ENCODE measurements around the gene PLA2G7.
"Not testable (repeated sequence)": the region's sequence is repeated elsewhere in the genome, so short reads cannot be mapped to it uniquely, and the experiment has no call there.

PLA2G7 gene

DNA sequence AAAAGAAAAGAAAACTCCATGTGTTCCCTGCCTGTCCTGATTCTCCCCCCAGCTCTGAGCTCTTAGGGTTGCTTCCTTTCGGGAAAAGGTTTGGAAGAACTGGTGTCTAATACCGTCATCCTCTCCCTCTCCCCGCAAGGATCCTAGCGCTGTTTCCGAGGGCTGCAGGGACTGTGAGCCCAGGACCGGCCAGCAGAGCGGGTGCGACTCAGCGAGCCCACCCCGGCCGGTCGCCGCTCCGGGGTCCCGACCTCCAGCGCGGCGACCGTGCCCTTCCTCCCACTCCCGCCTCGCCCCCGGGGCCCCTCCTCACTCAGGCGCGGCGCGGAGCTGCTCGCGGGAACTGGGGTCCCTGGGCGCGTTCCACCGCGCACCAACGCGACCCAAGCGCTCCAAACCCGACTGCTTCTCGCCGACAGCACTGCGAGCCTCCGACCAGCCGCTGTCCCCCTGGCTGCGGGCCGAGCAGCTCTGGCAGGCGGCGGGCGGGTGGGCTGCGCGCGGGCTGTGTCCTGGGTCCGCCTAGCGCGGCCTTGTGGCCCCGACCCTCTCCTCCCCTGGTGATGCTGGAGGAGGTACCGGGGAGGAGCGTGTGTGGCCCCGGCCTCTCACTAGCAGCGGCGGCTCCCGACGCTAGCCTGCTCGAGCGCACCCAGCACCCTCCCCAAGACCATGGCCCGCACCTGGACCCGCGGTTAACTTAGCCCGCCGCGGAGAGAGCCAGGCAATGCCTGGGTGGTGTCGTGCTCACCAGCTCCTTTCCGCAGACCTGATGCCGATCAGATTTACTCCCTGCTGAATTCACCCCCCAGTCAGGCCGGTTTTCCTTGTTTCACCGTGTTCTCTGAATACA, at the start of gene PLA2G7:
Gene PLA2G7 (minus strand): TSS at position 509 of the 853 bp plus-strand sequence. CDS start 12,484 bp downstream, outside the sequence.
- DNase-seq (ENCODE audit: low spot score) = no peak

DNA sequence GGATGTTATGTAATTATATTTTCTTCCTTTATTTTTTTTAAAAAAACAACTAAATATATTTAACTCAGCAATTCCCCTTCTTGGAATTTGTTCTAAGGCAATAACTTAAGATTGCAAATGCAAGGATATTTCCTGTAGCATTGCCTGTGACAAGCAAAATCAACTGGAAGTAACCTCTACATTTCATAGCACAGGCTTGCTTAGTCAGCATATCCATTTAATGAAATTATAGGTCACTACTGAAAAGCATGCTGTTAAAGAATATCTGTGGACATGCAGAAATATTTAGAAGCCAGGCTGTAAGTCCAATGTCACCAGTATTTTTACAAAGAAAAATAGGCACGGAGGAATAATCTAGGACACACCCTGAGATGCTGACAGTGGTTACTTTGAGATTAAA, 49.4 kb upstream of the PLA2G7 start:
- DNase-seq (ENCODE audit: low spot score) = no peak

DNA sequence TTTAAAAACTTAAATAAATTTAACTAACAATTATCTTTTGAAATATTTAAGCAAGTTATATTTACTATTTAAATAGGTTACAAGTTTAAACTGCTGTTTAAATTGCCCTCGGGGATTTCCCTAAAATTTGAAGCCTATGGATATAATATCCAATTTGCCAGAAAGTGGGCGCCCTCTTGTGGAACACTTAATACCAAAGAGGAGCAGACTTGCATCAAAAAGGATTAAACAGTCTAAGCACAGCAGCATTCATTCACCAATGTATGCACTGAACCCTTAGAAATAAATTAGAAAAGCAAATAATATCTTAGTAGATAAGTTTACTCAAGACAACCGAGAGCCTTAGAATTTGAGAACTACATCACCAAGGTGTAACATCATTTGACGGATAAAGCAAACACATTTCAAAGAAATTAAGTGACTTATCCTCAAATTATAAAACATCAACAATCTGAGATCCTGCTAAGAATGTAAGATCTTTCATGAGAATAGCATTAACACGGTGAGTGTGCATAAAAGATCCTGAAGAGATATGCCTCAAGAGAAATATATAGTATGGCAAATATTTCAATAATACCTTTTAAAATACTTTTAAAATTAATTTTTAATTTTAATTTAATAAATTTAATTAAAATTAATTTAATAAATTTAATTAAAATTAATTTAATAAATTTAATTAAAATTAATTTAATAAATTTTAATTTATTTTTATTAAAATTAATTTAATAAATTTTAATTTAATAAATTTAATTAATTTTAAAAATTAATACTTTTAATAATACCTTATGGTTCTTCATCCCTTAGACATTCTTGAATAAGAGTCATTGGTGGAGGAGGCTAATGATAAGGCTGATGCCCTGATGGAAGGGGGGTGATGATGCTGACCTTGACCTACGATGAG, 46.6 kb upstream of the PLA2G7 start:
- no peak for DNase-seq (ENCODE audit: low spot score)

DNA sequence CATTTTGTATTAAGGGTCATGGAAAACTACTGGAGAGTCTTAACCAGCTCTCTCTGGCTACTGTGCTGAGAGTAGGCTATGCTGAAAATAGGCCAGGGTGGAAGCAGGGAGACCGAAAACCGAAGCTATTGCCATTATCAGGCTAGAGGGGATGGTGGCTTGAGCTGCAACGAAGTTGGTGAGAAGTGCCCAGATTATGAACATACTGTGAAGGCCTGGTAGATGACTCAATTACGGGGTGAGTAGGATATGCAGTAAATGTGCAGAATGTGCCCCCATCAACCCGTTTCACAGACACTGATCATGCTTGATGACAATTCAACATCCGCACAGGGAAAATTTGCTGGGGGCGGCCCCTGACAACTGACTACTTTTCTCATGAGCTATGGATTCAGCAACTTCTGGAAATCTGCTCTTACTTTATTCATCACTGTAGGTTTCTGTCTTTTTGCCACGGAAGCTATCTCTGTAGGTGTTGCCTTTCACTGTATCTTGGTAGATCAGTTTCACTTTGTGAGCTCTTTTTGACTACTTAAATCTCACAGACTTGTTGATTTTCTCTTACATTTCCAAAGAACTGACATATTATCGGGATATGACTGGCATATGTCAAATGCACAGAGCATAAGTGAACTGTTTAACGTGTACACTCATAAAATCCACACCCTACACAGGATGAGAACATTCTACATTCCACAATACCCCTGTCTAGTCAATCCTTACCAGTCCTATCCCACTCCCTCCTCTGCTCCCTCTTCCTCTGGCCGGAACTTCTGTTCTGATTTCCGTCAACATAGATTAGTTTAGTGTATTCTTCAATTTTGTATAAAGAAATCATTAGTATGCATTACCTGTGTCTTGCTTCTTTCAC, 42.5 kb upstream of the PLA2G7 start:
- no peak for DNase-seq (ENCODE audit: low spot score)

DNA sequence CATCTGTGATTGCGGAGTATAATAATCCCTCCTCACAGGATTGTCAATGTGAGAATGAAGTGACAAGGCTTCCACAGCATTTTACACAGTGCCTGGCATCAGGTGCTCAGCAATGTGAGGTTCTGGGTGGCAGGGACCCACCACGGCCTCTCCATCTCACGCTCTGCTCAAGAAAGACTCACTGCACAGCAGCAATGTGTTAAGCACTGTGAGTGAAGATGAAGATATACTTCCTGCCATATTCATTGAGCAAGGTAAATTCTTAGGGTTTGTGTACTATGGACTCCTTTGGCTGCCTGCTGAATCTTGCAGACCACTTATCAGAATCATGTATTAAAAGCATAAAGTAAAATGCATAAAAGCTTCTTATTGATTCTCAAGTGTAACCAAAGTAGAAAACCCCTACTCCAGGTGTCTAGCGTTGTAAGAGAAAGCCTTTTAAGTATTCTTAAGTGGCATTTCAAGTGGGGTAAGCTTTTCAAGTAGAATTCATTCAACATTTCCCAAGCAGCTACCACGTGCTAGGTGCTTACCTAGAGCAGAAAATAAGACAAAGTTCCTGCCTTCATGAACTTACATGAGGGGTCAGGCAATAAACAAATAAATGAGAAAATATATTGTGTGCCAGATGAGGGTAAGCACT, 41.0 kb upstream of the PLA2G7 start:
- DNase-seq (ENCODE audit: low spot score) = no peak

DNA sequence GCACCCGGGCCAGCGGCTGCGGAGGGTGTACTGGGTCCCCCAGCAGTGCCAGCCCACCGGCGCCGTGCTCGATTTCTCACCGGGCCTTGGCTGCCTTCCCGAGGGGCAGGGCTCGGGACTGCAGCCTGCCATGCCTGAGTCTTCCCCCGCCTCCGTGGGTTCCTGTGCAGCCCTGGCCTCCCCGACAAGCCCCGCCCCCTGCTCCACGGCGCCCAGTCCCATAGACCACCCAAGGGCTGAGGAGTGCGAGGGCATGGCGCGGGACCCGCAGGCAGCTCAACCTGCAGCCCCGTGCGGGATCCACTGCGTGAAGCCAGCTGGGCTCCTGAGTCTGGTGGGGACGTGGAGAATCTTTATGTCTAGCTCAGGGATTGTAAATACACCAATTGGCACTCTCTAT, 39.6 kb upstream of the PLA2G7 start:
- not testable (repeated sequence) for DNase-seq (ENCODE audit: low spot score)

DNA sequence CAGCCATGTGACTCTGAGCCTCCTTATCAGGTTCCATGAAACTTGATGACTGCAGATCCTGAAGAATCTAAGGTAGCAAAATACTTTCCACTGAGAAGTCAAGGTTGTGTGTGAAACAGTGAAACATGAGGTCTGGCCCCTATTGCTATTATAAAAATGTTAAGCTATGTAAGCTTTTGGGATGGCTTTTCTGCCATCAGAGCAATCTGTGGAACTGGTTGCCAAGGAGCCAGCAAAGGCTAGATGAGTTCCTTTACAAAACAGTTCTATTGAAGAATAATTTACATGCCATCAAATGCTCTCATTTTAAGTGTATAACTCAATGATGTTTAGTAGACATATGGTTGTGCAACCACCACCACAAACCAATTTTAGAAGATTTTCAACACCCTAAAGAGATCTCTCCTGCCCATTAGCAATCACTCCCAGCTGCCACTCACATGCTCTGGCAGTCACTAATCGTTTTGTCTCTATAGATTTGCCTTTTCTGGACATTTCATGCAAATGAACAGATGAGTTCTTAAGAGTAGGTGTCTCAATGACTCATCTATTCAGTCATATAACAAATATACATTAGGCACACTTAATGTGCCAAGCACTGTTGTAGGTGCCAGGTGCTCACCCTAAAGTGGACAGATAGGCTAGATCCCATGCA, 38.2 kb upstream of the PLA2G7 start:
- DNase-seq (ENCODE audit: low spot score) = no peak

DNA sequence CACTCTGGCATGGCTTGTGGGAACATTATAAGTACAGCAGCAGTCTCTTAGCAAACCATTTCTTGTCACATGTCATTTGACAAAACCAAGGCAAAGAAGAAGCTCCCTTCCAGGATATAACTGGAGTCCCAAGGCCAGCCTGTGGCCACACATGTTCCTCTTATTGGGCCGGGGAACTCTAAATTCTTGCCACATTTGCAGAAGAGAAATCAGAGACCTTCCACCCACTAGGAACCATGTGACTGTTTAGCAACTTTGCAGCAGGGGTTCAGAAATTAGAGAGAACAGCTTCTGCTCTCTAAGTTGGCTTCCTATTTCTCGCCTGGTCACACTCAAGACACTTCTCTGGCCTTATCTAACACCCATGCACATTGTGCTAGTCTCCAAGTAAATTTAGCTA, 37.6 kb upstream of the PLA2G7 start:
- no peak for DNase-seq (ENCODE audit: low spot score)

DNA sequence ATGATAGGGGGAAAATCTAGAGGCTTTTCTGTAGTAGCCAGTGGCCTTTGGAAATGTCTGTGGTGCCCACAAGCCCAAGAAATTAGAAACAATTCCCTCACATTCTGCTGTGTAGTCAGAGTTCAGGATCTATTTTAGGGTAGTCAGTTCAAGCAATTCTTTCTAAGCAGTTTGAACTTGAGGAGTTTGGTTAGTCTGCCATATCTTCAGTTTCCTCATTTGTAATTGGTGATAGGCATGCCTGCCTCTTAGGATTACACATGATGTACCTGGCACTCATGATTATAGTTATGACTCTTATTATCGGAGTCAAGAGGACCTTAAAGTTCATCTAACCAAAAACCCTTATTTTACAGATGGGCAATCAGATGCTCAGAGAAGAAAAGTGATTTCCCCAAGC, 36.8 kb upstream of the PLA2G7 start:
- DNase-seq (ENCODE audit: low spot score) = no peak

DNA sequence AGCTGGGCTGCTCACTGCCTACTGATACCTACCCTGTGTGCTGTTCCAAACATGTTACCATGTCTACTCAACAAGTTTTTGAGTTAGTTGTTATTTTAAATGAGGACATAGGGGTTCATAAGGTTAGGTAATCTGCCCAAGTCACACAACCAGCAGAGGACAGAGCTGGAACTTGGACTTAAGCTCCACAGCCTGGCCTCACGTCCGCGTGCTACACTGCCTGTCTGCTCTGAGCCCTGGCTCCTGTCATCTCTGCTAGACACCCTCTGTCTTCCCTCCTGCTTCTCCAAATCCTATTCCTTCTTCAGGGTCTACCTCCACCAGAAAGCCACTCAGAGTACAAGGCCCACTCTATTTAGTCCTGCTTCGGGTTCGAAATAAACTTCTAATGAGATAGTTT, 29.8 kb upstream of the PLA2G7 start:
- DNase-seq (ENCODE audit: low spot score) = no peak

DNA sequence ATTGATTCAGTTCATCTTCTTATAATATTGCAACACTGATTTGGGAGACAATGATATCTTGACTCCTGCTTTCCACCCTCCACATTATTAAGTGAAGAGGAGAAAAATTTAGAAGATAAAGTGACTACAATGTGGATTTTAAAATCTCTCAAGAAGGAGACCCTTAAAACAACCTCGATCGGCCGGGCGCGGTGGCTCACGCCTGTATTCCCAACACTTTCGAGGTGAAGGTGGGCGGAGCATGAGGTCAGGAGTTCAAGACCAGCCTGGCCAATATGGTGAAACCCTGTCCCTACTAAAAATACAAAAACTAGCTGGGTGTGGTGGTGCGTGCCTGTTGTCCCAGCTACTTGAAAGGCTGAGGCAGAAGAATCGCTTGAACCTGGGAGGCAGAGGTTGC, 29.1 kb upstream of the PLA2G7 start:
- DNase-seq (ENCODE audit: low spot score) = not testable (repeated sequence)

DNA sequence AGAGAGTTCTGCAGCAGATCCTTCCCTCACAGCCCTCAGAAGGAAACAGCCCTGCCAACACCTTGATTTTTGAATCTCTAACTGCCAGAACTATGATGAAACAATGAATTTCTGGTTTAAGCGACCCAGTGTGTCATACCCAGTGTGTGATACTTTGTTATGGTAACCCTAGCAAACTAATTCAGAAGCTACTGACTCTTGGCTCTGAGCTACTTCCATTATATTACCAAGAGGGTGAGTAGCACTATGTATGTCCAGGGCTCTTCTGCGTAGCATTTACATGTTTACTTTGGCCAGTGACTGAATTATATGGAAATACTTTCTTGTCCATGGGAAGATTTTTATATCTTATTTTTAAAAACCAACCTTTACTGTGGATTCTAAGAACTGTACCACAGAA, 28.3 kb upstream of the PLA2G7 start:
- no peak for DNase-seq (ENCODE audit: low spot score)

DNA sequence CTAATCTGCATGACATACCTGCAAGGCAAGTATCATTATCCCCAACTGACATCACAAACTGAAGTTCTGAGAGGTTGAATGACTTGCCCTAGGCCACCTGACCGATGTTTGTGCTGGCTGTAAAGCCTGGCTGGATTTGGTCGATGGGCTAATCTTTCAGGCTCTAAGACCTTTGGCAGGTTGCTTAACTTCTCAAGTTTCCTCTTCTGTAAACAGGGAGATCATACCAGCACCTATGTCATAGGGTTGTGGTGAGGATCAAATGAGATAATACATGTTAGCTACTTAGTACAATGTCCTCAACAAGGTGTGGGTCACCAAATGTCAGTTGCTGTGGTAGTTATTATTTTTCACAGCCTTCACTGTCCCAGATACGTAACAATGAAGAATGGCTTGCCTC, 25.8 kb upstream of the PLA2G7 start:
- DNase-seq (ENCODE audit: low spot score) = no peak

DNA sequence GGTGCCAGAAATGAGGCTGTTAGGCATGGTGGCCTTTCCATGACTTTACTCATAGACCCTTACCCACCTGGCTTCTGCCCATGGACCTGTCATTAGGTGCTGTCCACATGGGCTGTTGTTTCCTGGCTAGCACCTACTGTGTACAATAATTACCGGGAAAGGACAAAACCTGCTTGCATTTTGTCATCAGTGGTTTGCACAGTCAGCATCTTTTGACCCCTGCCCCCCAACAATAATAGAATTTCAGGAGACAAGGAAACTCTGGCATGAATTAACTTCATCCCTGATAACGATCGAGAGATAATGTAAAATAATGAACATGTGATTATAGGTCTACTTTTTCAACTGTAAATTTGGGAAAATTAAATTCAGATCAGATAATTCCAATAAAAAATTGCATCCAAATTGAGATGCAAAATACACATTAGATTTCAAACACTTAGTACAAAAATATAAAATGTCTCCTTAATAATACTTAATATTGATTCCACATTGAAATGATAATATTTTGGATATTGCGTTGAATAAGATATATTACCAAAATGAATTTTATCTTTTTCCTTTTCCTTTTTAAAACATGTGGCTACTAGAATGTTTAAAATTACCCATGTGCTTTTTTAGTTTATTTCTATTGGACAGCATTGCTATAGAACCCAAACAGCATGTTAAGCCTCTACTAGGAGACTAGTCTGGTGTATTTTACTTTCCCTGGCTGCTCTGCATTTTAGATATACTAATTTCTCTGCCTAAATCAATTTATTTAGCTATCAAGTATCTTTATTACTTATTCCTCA, 24.0 kb upstream of the PLA2G7 start:
- no peak for DNase-seq (ENCODE audit: low spot score)

DNA sequence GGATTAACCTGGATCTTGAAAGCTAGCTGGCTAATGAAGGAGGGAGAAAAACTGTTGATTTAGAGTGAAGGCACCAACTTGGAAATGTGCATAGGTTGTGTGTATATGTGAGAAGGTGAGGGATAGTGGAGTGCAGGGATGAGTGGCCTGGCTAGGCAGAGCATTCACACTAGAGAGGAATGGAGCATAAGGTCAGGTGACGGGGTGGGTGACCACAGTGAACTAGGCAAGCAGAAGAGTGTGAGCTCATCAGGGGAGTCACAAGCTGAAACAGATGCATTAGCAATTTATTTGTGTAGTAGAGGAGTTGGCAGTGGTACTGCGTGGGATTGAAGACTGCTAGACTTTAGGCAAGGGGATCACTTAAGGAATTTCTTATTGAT, 22.0 kb upstream of the PLA2G7 start:
- no peak for DNase-seq (ENCODE audit: low spot score)

DNA sequence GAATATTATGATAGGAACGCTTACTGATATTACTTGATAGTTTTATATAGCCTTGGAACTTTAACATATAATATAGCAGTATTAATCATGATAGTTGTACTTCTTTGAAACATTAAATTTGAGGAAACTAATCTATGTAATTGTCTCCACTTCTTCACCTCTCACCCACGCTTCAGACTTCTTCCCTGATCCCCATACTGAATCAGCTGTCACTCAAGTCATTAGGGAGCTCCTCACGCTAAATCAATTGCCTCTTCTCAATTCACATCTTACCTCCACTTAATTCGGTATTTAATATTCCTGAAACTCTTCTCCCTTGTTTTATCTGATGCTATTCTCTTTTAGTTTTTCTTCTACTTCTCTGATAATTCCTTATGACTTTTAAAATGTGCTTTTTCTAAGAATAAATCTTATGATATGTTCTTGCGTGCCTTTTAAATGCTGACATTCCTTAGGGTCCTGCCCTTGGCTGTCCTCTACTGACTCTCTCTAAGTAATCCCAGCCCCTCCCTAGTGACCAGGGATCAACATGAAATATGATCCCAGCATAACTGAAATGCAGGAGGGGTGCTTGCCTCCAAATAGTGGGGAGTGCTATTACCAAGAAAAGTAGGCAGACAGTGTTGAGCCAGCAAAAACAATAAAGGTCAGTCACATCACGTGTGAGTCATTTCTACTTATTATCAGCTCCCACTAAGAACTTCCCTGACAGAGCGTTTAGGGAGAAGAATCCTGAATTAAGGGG, 21.5 kb upstream of the PLA2G7 start:
- no peak for DNase-seq (ENCODE audit: low spot score)

DNA sequence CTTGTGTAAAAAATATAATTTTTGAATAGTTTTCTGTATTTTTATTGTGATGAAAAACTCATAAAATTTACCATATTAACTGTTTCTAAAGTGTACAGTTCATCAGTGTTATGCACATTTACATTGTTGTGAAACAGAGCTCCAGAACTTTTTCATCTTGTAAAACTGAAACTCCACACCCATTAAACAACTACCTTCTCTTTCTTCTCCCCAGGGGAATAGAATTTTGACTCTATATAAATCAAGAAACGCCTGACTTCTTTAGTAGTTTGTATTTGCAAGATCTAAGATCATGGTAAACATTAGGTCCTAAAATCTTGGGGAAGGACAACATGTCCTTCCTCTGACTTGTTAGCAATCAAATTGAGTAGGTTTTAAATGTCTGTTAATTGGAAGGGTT, 20.7 kb upstream of the PLA2G7 start:
- no peak for DNase-seq (ENCODE audit: low spot score)

DNA sequence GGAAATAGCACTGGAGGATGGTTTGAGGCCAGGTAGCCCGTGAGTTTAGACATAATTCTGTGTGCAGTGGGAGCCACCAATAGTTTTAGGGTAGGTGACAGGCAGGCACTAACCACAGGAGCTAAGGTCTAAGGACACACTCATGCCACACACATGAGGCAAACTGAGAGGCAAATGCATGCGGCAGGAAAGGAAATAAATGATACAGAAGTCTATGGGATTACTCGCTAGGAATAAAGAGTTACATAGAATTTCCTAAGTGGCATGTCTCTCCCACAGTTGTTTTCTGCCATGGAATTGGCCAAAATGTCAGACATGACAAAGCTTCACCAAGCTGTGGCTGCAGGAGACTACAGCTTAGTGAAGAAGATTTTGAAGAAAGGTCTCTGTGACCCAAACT, 16.5 kb upstream of the PLA2G7 start:
- no peak for DNase-seq (ENCODE audit: low spot score)

DNA sequence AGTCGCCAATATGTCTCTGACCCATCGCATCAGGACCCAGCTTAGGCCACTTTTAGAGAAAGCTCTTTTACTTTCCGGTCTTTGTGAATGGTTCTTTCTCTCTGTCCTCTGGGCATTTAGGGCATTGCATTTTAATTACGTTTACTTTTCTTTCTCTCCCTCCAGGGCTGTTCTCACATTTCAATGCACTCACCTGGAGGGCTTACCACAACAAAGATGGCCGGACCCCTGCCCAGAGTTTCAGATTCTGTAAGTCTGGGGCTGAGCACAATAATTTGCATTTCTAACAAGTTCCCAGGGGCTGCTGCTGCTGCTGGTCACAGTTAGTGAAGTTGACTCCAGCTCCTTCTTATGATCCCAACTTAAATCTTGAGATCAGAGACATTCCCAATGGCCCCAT, 14.6 kb upstream of the PLA2G7 start:
- DNase-seq (ENCODE audit: low spot score) = no peak

All from HuH-7.5 (cell line).